Central memory CD4-positive, alpha-beta T cell (primary cell): Measurements from ENCODE around the gene MCM3.

Experiments used
- DNase-seq: peaks from one replicate; pipeline ENCODE4 v3.0.0; 2022

The MCM3 gene

GRCh38 chr6:52245425-52245824, 39.1 kb downstream of the MCM3 start:
- DNase-seq: no peak

- no peak for DNase-seq
Measured at GRCh38 chr6:52244400-52244799, 40.1 kb downstream of the MCM3 start, which contains the start of gene IL17F. Gene IL17F, minus strand, starts transcription at chr6:52244500. Its CDS starts 71 bp downstream, at chr6:52244429.

DNA sequence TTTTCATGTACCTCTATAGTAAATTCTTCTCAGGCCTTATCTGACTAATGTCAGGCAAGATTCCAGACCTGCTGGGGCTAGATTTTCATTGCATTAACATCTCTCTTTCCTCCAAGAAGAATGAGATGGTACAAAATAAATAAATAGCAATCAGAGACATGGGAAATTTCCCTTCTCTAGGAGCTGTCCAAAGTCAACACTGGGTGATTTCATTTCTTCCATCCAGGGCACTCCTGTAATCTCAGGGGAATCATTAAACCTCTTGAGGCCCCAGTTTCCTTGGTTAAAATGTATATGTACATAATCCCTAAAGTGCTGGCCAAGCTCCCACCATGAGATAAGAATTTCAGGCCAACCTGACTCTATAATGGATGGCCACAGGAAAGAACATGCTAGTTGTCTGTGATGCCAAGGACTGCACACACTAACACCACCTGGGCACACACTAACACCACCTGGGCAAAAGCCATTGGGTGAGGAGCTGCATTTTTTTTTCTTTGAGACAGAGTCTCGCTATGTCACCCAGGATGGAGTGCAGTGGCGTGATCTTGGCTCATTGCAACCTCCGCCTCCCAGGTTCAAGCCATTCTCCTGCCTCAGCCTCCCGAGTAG, 41.2 kb downstream of the MCM3 start:
- no peak for DNase-seq

DNA sequence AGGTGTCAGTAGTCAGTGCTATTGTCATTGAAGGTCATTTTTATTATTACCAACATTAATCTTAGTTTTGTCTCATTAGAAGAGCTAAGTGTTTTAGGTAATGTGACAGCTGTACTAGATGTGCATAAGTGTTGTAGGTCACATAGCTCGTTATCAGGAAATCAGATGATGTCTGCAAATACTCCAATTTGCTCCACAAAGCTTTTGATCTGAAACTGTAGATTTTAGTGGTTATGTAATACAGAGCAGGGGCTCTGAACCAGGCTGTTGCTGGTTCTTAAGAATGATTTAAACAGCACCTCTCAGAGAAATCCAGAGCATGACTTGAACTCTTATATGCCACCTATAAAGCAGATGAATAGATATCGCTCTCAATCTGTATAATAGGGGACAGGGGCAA, 42.7 kb downstream of the MCM3 start:
- DNase-seq: no peak

DNA sequence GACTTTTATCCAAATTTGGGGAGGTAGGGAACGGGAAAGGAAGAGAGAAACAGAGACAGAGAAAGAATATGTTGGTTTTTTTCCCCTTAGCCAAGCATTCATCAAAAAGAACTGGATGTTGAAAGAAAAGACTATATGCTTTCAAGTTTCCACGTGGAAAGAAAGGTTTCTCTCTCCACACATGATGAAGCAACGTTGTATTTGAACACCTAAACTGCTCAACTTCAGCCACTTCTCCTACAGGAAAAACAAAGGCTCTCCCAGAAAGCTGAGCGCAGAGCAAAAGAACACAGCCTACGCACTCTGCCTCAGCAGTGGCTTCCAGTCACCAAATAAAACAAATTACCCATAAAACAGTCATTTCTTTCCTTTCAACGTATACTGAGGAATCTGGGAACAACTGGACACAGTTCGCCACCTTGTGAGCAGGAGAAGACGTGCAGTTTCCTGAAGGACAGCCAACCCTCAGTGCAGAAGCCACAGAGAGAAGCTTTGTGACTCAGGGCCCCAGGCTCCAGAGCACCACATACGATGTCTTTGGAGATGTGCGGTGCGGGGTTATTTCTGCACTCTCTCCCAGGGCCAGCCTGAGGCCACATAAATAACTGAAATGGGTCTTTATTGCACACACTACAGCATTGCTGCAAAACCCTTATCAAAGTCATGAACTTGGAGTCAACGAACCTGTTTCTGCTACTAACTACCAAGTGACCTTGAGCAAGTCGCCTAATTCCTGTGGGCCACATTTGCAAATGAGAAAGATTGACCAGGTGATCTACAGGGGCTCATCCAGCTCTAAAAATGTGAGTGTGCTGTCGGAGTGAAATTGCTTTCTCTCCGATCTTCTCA, 50.3 kb downstream of the MCM3 start:
- no peak for DNase-seq

- DNase-seq: no peak
Measured at GRCh38 chr6:52233005-52233404, 51.5 kb downstream of the MCM3 start.

DNA sequence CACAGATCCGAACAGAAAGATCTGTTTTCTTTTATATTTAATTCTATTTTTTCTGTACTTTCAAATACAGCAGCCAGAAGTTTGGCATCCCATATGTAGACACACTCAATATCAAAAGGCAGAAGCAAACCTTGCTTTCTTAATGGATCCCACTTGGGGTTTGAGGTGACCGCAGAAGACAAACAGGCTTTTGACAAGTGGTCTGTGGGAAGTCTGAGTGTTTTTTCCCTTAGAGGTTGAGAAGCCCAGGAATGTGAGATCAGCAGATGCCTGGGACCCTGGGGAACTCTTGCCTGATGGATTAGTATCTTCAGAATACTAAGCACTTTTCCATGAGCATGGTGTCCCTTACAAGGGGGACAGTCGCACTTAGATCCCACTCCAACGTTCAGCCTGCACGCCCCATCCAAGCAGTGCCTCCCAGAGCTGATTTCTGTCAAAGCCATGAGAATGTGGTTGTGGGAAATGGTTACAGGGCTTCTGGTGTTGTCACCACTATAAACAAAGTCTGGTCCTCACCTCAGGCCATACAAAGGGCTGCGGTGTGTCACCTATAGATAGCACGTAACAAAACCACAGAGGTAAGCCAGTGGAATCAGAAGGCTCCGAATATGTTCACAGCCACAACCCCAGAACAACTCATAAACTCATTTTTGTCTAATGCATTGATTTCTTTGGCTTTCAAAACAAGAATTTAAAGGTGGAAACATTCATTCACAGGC, 53.0 kb downstream of the MCM3 start:
- peak; percentile 3 for DNase-seq

DNA sequence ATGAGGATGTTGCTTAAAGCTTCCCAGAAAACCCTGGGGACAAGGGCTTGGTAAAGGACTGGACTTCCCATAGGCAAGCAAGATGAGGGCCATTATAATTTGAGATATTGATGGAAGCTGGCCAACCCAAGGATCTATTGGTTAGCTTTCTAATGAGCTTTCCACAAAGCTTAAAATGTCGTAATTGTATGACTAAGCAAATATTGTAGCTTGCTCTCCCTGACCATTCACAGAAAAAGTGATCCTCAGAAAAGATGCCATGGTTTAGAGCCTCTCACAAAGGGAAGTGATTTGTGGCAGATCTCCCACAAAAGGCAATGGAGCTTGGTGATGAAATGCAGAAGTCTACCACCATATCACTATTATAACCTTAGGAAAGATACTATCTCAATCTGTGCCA, 53.9 kb downstream of the MCM3 start:
- no peak for DNase-seq

DNA sequence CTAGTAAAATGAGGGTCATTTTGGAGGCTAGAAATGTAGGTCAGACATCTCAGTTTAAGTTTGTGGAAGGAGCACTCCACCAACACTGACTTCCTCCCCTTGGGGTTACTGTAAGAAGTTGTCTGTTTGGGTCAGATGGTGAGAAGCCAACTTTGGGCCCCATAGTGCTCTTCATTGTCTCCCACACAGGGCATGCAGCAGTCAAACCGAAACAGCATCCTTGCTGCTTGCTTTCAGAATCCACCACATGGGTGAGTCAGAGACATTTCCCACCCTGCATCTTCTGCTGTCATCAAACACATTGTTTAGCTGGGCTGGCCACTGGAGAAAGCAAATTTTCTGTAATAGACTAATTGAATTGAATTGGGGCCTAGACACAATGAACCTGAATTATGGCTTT, 57.0 kb downstream of the MCM3 start:
- no peak for DNase-seq

DNA sequence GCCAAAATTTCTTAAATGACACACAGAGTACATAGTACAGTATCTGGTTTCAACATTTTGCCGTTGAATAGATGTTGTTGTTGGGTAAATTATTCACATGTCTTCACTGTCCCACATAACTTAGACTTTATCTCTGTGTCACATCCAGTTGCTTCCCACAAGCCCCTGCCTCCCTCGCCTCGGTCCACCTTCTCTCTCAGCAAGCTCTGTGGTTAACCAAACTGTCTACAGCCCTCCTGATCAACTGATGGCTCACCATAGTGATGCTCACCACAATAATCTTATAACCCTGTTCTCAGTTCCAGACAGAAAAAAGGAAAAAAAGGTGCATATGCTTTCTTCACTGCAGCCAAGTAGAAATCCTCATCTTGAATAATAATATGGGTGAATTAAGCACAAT, 63.2 kb downstream of the MCM3 start:
- DNase-seq: no peak

- no peak for DNase-seq
Measured at GRCh38 chr6:52217761-52218160, 66.8 kb downstream of the MCM3 start.

DNA sequence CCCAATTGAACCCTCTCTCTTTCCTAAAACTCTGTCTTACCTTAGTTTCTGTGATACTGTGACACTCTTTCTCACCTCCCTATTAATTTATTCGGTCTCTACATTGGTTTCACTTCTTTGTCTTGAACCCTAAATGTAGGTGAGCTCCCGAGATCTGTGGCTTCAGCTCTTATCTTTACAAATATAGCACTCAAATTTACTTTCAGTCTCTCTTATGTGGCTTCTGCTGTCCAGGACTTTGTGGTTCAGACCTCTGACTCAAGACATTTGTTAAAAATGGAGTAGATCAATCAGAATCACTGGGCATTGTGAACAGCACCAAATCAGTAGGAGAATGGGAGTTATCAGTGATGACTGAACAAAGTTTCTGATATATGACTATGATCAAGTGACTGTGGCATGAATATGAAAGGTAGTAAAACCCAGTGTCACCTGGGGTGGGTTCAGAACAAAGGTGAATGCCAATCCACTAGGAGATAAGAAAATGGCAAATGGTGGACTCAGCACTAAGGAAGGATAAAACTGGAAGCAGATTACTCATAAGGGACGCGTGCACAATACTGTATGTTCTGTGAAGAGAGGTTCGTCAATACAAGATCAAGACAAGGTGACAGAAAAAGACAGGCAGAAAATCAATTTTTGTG, 67.5 kb downstream of the MCM3 start:
- DNase-seq: no peak

DNA sequence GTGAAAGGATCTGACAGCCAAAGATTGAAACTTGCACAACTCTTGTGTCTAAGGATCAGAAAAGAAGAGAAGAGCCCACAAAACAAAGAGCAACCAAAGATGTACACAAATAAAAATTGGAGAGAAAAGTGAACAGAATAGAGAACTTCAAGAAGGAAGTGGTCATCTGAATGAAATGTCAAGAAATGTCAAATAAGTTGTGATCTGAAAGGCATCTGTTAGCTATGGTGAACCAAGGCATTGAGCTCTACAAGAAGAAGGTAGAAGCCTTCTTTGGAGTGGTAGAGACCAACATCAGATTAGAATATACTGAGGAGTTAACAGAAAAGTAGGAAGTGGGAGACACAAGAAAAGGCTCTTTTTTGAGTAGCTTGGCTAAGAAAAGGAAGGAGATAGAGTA, 68.8 kb downstream of the MCM3 start:
- no peak for DNase-seq
